ENCODE data around the gene SCN9A.

DNA sequence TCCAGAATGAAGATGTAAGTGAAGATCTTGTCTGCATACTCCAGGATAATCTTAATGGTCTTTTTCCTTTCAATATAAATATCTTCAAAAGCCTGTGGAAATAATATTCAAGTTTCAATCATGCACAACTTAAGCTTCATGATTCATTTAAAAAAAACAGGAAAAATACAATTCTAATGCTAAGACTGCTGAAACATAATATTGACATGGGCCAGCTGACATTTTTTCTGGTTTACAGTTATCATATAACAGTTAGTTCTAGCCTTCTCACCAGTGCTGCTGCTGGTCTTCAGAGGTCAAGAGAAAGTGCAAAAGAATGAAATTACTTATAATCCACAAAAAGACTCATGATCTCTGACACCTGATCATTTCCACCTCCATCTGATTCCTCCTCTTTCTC is 137.6 kb downstream of the SCN9A start:
- TF ChIP-seq POLR2A (IDR thresholded peaks at IDR 0.05) (no peak), POLR2AphosphoS5 (IDR thresholded peaks at IDR 0.05) (no peak)
- TF ChIP-seq, protein P1, sequence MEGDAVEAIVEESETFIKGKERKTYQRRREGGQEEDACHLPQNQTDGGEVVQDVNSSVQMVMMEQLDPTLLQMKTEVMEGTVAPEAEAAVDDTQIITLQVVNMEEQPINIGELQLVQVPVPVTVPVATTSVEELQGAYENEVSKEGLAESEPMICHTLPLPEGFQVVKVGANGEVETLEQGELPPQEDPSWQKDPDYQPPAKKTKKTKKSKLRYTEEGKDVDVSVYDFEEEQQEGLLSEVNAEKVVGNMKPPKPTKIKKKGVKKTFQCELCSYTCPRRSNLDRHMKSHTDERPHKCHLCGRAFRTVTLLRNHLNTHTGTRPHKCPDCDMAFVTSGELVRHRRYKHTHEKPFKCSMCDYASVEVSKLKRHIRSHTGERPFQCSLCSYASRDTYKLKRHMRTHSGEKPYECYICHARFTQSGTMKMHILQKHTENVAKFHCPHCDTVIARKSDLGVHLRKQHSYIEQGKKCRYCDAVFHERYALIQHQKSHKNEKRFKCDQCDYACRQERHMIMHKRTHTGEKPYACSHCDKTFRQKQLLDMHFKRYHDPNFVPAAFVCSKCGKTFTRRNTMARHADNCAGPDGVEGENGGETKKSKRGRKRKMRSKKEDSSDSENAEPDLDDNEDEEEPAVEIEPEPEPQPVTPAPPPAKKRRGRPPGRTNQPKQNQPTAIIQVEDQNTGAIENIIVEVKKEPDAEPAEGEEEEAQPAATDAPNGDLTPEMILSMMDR (IDR thresholded peaks at IDR 0.05), result no peak

Measured in upper lobe of left lung (tissue), 4 donors.